Esophagus muscularis mucosa (tissue), 4 donors: Measurements from ENCODE around the gene MGME1. TPM values are rescaled to one million over a fixed set of nuclear protein-coding genes. Genes with fewer than 3 reads are reported as not detected.

ENCODE experiments used
- DNase-seq: peaks from one replicate; pipeline ENCODE4 v3.0.0-alpha.2; 2017; ENCODE audit errors: extremely low spot score
- H3K27ac ChIP-seq, 4 donors: fragments of 200-600 bp; sonication (generic); replicated peaks in 1 of 4; 1 replicate in 3 of 4; 2 replicates in 1 of 4; pipeline ENCODE4 v1.5.1; 2016 to 2019; ENCODE audit warnings: mild to moderate bottlenecking in 1 of 4
- H3K27me3 ChIP-seq, 4 donors: fragments of 200-600 bp; sonication (generic); one replicate each; pipeline versions ENCODE4 v1.5.1 to v1.6.0; 2016 to 2019
- H3K36me3 ChIP-seq, 4 donors: fragments of 200-600 bp; sonication (generic); one replicate each; pipeline ENCODE4 v1.5.1; 2016 to 2019
- H3K4me1 ChIP-seq, 4 donors: fragments of 200-600 bp; sonication (generic); one replicate each; pipeline ENCODE4 v1.5.1; 2016 to 2019
- H3K4me3 ChIP-seq, 4 donors: fragments of 200-600 bp; sonication (generic); 1 replicate in 2 of 4; 2 replicates in 2 of 4; pipeline ENCODE4 v1.5.1; 2016 to 2019; ENCODE audit warnings: mild to moderate bottlenecking in 4 of 4, moderate library complexity in 1 of 4
- H3K9me3 ChIP-seq, 4 donors: fragments of 200-600 bp; sonication (generic); 1 replicate in 3 of 4; 2 replicates in 1 of 4; pipeline ENCODE4 v1.5.1; 2016 to 2019
- CTCF ChIP-seq, 3 experiments: fragments of 200-600 bp in 2 of 3; fragments of 450-650 bp in 1 of 3; sonication (generic) in 2 of 3; IDR thresholded peaks; one replicate each; pipeline ENCODE4 v1.5.1; 2017 to 2019; ENCODE audit warnings: antibody characterized with exemption in 3 of 3, mild to moderate bottlenecking in 2 of 3, moderate library complexity in 1 of 3
- EP300 ChIP-seq: sonication (generic); formaldehyde crosslinking; IDR thresholded peaks from one replicate; pipeline ENCODE4 v1.6.1; 2017; ENCODE audit warnings: antibody characterized with exemption
- POLR2A ChIP-seq: fragments of 450-650 bp; IDR thresholded peaks from one replicate; pipeline ENCODE4 v1.6.1; 2017; ENCODE audit warnings: antibody characterized with exemption, moderate library complexity, mild to moderate bottlenecking, low read depth
- POLR2AphosphoS5 ChIP-seq, 2 donors: sonication (generic); formaldehyde crosslinking; IDR thresholded peaks; one replicate each; pipeline ENCODE4 v1.6.1; 2017; ENCODE audit warnings: antibody characterized with exemption in 2 of 2
- WGBS: methylation state at CpG from one replicate; pipeline ENCODE4 v1.1.5; 2018; 5-methylcytosine and 5-hydroxymethylcytosine counted together
- intact Hi-C: fragments of 100-400 bp; cut with DNase I; formaldehyde crosslinking; loops from one replicate; pipeline ENCODE4 v1.15.1; 2023
- total RNA-seq, 4 donors: library from RNA; depleted of rRNA; stranded (reverse); fragments of >200 nt; gene quantifications; one replicate each; pipeline versions ENCODE4 v1.1.0 to v1.2.1, GENCODE V29; 2016

The MGME1 gene
- total RNA-seq, 4 donors from 2014 or later, result 5.2 to 6.5 (median 6.0) TPM

- intact Hi-C loops, result no loop called here
- DNase-seq, result no peak
- Histone ChIP-seq H3K4me1 (peaks cover 8 to 19% (median 19%) of the 10 kb centered on the region in 4 donors), H3K9me3 (no peaks in the 10 kb centered on the region), H3K27ac (no peak overlapping the region), H3K27me3 (no peaks in the 10 kb centered on the region), H3K36me3 (no peaks in the 10 kb centered on the region), H3K4me3 (no peak overlapping the region)
- TF ChIP-seq POLR2A (no peak), POLR2AphosphoS5 (IDR thresholded peaks at IDR 0.05) (no peak), CTCF (IDR thresholded peaks at IDR 0.05) (no peak), EP300 (no peak)
- 91% methylated on average over 14 of the region's 14 CpGs for WGBS
These were observed 42.7 kb downstream of the MGME1 start for GRCh38 chr20:18011482-18011881.

GRCh38 chr20:18011951-18012645 is 43.3 kb downstream of the MGME1 start:
- no peak for DNase-seq
- 91% methylated on average over 18 of the region's 21 CpGs for WGBS
- Histone ChIP-seq H3K27me3 (no peaks in the 10 kb centered on the region), H3K4me1 (peaks cover 8 to 13% (median 12%) of the 10 kb centered on the region in 4 donors), H3K4me3 (no peak overlapping the region), H3K9me3 (no peaks in the 10 kb centered on the region), H3K27ac (no peak overlapping the region), H3K36me3 (no peaks in the 10 kb centered on the region)
- intact Hi-C loops, result no loop called here
- no peak for TF ChIP-seq EP300
- no peak for TF ChIP-seq POLR2A
- TF ChIP-seq CTCF (IDR thresholded peaks at IDR 0.05), result no peak
- TF ChIP-seq POLR2AphosphoS5 (IDR thresholded peaks at IDR 0.05), result no peak

- Histone ChIP-seq H3K27ac (no peak overlapping the region), H3K4me1 (peaks cover 1 to 5% (median 4%) of the 10 kb centered on the region in 4 donors), H3K27me3 (no peaks in the 10 kb centered on the region), H3K9me3 (no peaks in the 10 kb centered on the region), H3K36me3 (no peaks in the 10 kb centered on the region), H3K4me3 (no peak overlapping the region)
- WGBS, result 98% methylated on average over 2 of the region's 2 CpGs
- TF ChIP-seq CTCF (IDR thresholded peaks at IDR 0.05) (no peak), POLR2A (no peak), POLR2AphosphoS5 (IDR thresholded peaks at IDR 0.05) (no peak), EP300 (no peak)
- intact Hi-C loops, result no loop called here
- DNase-seq, result no peak
These were observed 44.1 kb downstream of the MGME1 start for GRCh38 chr20:18012901-18013300.

GRCh38 chr20:18014411-18014810 is 45.6 kb downstream of the MGME1 start:
- no peak for DNase-seq
- Histone ChIP-seq H3K4me1 (no peaks in the 10 kb centered on the region), H3K9me3 (no peaks in the 10 kb centered on the region), H3K27me3 (no peaks in the 10 kb centered on the region), H3K27ac (no peak overlapping the region), H3K4me3 (no peak overlapping the region), H3K36me3 (no peaks in the 10 kb centered on the region)
- WGBS, result 82% methylated on average over 6 of the region's 6 CpGs
- no peak for TF ChIP-seq CTCF (IDR thresholded peaks at IDR 0.05)
- intact Hi-C loops, result no loop called here

GRCh38 chr20:18016772-18017171 is 48.0 kb downstream of the MGME1 start:
- no peaks in the 10 kb centered on the region for H3K9me3 ChIP-seq
- DNase-seq, result no peak
- no peak overlapping the region for H3K4me3 ChIP-seq
- TF ChIP-seq EP300, result no peak
- no peak for TF ChIP-seq CTCF (IDR thresholded peaks at IDR 0.05)
- no peak for TF ChIP-seq POLR2AphosphoS5 (IDR thresholded peaks at IDR 0.05)
- TF ChIP-seq POLR2A, result no peak
- intact Hi-C loops, result no loop called here
- H3K4me1 ChIP-seq, result no peaks in the 10 kb centered on the region
- no peak overlapping the region for H3K27ac ChIP-seq
- no peaks in the 10 kb centered on the region for H3K27me3 ChIP-seq
- no peaks in the 10 kb centered on the region for H3K36me3 ChIP-seq
- 82% methylated on average over 3 of the region's 3 CpGs for WGBS
